ENCODE measurements around the gene TREM1. TPM values are rescaled to one million over a fixed set of nuclear protein-coding genes. Genes with fewer than 3 reads are reported as not detected.
"Not testable (repeated sequence)": the region's sequence is repeated elsewhere in the genome, so short reads cannot be mapped to it uniquely, and the experiment has no call there.

The TREM1 gene
- total RNA-seq, 2 experiments from 2014 or later = not detected

DNA sequence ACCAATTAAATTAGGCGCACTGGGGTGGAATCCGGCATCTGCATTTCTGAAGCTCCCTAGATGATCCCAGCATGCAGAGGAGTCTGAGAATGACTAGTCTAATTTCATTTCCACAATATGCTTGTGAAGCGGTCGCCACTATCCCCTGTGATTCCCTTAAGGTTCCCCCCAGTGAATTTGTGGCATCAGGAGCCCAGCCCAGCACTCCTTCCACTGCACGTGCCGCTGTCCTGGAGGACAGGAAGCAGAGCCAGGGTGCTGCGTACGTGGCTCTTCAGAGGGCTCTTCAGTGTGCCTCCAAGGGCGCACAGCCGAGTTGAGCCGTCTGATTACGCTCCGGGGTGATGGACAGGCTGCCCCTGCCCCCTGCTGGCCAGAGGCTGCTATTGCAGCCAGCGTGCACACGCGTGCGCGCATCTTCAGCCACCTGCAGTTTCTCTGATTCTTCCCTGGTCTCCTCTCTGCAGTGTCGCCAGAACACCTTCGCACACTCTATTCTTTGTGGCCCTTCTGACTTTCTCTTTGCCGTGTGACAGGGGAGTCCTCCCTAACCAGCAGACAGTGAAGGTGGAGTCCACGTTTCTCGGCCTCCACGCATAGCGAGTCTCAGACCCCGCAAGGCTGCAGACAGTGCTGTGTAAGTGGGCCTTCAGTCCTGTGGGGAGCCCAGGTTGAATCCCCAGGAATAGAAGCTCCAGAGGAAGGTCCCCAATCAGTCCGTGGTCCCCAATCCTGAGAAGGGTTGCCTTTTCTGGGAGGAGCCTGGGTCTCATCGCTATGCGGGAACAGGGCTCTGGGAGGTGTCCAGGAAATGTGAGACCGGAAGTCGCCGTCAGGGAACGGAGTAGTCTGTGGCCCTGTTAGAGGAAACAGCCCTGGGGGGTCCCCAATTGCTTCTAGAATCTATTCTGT lies 32.4 kb upstream of the TREM1 start:
- ChIA-PET POLR2A (interaction anchor here (1.1 to 1.3 kb wide), 3 partner anchors 9 to 138 kb away, joined by 3 to 4 read pairs (median 3); no protein-coding TSS in a partner anchor), CTCF (interaction anchor here (0.6 to 6.8 kb wide), 17 partner anchors 9 to 260 kb away, joined by 3 to 58 read pairs (median 3); partner anchors contain the start of gene OARD1)
- peak; percentile 85 for DNase-seq
- Mint-ChIP-seq H3K4me1 (peaks cover 20% of the 10 kb centered on the region), H3K27me3 (peaks cover 31% of the 10 kb centered on the region), H3K4me3 (no peak overlapping the region), H3K36me3 (ENCODE audit: low read depth) (no peaks in the 10 kb centered on the region), H3K9me3 (no peaks in the 10 kb centered on the region), H3K27ac (no peak overlapping the region)

- ChIA-PET CTCF (interaction anchor here (0.6 to 6.8 kb wide), 5 partner anchors 12 to 260 kb away, joined by 3 to 58 read pairs (median 3); no protein-coding TSS in a partner anchor), POLR2A (interaction anchor here (1.3 kb wide), 1 partner anchor 9 kb away, joined by 3 read pairs; no protein-coding TSS in a partner anchor)
- Mint-ChIP-seq H3K27ac (no peak overlapping the region), H3K36me3 (ENCODE audit: low read depth) (no peaks in the 10 kb centered on the region), H3K4me1 (peaks cover 20% of the 10 kb centered on the region), H3K4me3 (no peak overlapping the region), H3K9me3 (no peaks in the 10 kb centered on the region), H3K27me3 (peaks cover 35% of the 10 kb centered on the region)
- DNase-seq = no peak
Observed at GRCh38 chr6:41318261-41318653, 31.8 kb upstream of the TREM1 start.

DNA sequence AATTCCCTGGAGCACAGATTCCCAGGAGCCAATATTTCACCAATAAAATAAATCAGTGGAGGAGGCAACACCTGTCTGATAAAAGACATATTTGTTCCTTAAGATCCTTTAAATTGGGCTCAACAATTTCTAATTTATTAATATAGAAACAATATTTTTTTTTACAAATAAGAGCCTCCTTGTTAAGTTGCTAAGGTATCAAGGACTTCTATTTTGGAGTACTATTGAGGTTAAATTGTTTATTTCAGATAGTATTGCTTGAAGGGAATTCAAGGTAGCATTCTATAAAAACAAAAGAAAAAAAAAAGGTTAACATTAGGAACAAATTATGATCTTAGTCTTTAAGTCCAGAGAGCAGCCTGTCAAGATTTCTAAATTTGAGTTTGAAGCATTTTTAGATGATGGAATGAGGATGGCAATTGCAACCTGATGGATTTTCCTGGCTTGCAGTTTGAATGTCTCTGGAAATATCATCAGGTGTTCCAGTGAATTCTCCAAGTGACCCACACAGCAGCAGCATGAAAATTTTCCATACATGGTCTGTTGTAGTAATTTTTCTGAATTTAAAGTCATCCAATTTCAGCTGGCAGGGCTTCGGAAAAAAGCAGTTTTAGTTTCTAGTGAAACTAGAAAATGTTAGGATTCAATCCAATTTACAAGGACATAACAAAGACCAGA lies 29.6 kb upstream of the TREM1 start:
- Mint-ChIP-seq H3K36me3 (ENCODE audit: low read depth) (no peaks in the 10 kb centered on the region), H3K27ac (no peak overlapping the region), H3K4me3 (no peak overlapping the region), H3K27me3 (peaks cover 51% of the 10 kb centered on the region), H3K4me1 (peaks cover 20% of the 10 kb centered on the region), H3K9me3 (no peaks in the 10 kb centered on the region)
- ChIA-PET POLR2A (no interaction called here), CTCF (interaction anchor here (0.5 to 6.8 kb wide), 6 partner anchors 9 to 444 kb away, joined by 3 to 58 read pairs (median 3); no protein-coding TSS in a partner anchor)
- DNase-seq = no peak

DNA sequence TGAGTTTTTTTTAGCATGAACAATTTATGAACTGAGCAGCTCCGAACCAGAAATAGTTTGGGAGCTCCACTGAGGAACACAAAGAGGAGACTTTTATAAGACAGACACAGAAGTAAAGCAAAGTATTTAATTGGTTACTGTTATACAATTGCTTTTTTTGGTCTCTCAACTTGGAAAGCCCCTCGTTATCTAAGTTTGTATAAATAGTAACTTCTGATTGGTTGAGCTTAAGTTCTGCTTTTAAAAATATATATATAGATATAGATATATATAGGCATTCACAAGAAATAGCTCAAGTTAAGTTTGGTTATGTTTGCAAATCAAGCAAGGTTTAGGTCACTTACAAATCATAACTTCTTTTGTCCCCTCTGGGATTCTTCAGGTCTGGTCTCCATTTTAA lies 28.7 kb upstream of the TREM1 start:
- CTCF ChIA-PET = interaction anchor here (0.9 to 1.2 kb wide), 4 partner anchors 9 to 224 kb away, joined by 3 to 9 read pairs (median 3); no protein-coding TSS in a partner anchor
- POLR2A ChIA-PET = no interaction called here
- no peak overlapping the region for H3K27ac Mint-ChIP-seq

GRCh38 chr6:41306187-41306854 lies 19.8 kb upstream of the TREM1 start:
- ChIA-PET CTCF (interaction anchor here (0.7 to 3.1 kb wide), 20 partner anchors 8 to 377 kb away, joined by 3 to 58 read pairs (median 4); partner anchors contain the start of genes NFYA and TREML2), POLR2A (interaction anchor here (1.0 kb wide), 1 partner anchor 214 kb away, joined by 3 read pairs; no protein-coding TSS in a partner anchor)
- no peak overlapping the region for H3K27ac Mint-ChIP-seq
- H3K4me1 Mint-ChIP-seq = peaks cover 3% of the 10 kb centered on the region
- peaks cover under 1% of the 10 kb centered on the region for H3K36me3 Mint-ChIP-seq (ENCODE audit: low read depth)
- H3K27me3 Mint-ChIP-seq = peaks cover 53% of the 10 kb centered on the region
- H3K4me3 Mint-ChIP-seq = no peak overlapping the region
- H3K9me3 Mint-ChIP-seq = peaks cover 3% of the 10 kb centered on the region
- DNase-seq = peak; percentile 40

More for the DNA sequence above, 28.7 kb upstream of the TREM1 start:
- Mint-ChIP-seq H3K9me3 (no peaks in the 10 kb centered on the region), H3K4me3 (no peak overlapping the region), H3K4me1 (peaks cover 20% of the 10 kb centered on the region), H3K27me3 (peaks cover 51% of the 10 kb centered on the region), H3K36me3 (ENCODE audit: low read depth) (no peaks in the 10 kb centered on the region)
- DNase-seq = no peak

DNA sequence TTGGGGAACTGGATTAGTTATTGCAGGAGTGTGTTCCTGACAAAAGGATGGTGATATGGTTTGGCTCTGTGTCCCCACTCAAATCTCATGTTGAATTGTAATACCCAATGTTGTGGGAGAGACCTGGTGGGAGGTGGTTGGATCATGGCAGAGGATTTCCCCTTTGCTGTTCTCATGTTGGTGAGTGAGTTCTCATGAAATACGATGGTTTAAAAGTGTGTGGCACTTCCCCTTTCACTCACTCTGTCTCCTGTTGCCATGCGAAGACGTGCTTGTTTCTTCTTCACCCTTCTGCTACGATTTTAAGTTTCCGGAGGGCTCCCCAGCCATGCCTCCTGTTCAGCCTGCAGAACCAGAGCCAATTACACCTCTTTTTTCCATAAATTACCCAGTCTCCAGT lies 16.2 kb upstream of the TREM1 start:
- Mint-ChIP-seq H3K9me3 (peaks cover 11% of the 10 kb centered on the region), H3K27ac (no peak overlapping the region), H3K36me3 (ENCODE audit: low read depth) (peaks cover 15% of the 10 kb centered on the region), H3K27me3 (peaks cover 46% of the 10 kb centered on the region), H3K4me1 (peaks cover 29% of the 10 kb centered on the region), H3K4me3 (no peak overlapping the region)
- CTCF ChIA-PET = no interaction called here
- POLR2A ChIA-PET = no interaction called here
- DNase-seq = no peak

DNA sequence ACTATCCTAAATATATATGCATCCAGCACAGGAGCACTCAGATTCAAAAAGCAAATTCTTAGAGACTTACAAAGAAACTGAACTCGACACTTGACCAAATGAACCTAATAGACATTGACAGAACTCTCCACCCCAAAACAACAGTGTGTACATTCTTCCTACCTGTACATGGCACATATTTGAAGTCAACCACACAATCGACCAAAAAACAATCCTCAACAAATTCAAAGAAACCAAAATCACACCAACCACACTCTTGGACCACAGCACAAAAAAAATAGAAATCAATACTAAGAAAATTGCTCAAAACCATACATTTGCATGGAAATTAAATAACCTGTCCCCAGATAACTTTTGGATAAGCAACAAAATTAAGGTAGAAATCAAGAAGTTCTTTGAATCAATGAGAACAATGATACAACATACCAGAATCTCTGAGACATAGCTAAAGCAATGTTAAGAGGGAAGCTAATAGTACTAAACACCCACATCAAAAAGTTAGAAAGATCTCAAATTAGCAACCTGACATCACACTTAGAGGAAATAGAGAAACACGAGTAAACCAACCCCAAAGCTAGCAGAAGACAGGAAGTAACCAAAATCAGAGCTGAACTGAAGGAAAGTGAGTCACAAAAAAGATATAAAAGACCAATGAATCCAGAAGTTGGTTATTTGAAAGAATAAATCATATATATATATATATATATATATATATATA lies 12.5 kb upstream of the TREM1 start:
- H3K27ac Mint-ChIP-seq = peak overlapping the region; percentile 77
- H3K27me3 Mint-ChIP-seq = peaks cover 25% of the 10 kb centered on the region
- peak overlapping the region; percentile 5 for H3K4me3 Mint-ChIP-seq
- CTCF ChIA-PET = interaction anchor here (0.8 to 1.1 kb wide), 4 partner anchors 8 to 259 kb away, joined by 3 read pairs; partner anchors contain the start of gene UNC5CL
- H3K4me1 Mint-ChIP-seq = peaks cover 35% of the 10 kb centered on the region
- POLR2A ChIA-PET = interaction anchor here (2.8 kb wide), 1 partner anchor 98 kb away, joined by 10 read pairs; the partner anchor contains the start of gene TREML2
- no peak for DNase-seq
- H3K9me3 Mint-ChIP-seq = peaks cover 26% of the 10 kb centered on the region
- peaks cover 22% of the 10 kb centered on the region for H3K36me3 Mint-ChIP-seq (ENCODE audit: low read depth)

DNA sequence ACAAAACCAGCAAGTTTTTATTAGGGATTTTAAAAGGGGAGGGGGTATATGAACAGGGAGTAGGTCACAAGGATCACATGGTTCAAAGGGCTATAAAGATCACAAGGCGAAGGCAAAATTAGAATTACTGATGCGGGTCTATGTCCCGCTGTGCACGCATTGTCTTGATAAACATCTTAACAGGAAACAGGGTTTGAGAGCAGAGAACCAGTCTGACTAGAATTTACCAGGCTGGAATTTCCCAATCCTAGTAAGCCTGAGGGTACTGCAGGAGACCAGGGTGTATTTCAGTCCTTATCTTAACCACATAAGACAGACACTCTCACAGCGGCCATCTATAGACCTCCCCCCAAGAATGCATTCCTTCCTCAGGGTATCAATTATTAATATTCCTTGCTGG lies 10.8 kb upstream of the TREM1 start:
- CTCF ChIA-PET = interaction anchor here (1.7 to 2.1 kb wide), 2 partner anchors 10 to 23 kb away, joined by 6 to 8 read pairs; no protein-coding TSS in a partner anchor
- peaks cover 35% of the 10 kb centered on the region for H3K4me1 Mint-ChIP-seq
- H3K27ac Mint-ChIP-seq, DNase-seq, H3K4me3 Mint-ChIP-seq, POLR2A ChIA-PET: not testable (repeated sequence)
- peaks cover 22% of the 10 kb centered on the region for H3K36me3 Mint-ChIP-seq (ENCODE audit: low read depth)
- peaks cover 17% of the 10 kb centered on the region for H3K27me3 Mint-ChIP-seq
- peaks cover 26% of the 10 kb centered on the region for H3K9me3 Mint-ChIP-seq

DNA sequence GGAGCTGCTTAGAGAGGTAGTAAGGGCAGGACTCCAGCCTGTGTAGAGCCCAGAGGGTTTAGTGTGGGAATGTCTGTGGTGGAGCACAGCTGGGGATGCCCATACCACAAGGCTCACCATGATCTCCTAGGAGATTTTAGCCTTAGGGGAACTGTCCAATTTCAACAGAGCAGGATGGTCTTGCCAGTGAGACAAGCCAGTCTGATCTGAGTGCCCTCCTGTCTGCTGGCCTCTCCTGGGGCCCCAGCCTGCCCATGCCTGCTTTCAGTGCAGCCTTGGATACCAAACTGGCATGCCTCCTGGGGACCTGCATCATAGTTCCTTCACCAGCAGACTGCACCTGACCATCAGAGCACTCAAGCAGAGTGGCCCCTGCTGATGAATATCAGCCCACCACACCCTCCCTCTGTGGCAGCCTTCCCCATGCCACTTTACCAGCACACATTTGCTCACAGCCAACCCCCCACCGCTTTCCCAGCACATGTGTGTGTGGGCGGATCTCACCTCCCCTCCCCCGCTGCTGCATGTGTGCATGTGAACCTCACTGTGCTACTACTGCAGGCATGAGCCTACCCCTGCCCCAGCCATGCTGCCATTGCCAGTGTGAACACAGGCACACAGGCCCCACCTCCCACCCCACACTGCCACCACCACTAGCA lies 7.9 kb upstream of the TREM1 start:
- peaks cover 25% of the 10 kb centered on the region for H3K4me1 Mint-ChIP-seq
- peaks cover 2% of the 10 kb centered on the region for H3K27me3 Mint-ChIP-seq
- H3K27ac Mint-ChIP-seq = no peak overlapping the region
- POLR2A ChIA-PET = no interaction called here
- H3K36me3 Mint-ChIP-seq (ENCODE audit: low read depth) = peaks cover 14% of the 10 kb centered on the region
- DNase-seq = no peak
- peaks cover 18% of the 10 kb centered on the region for H3K9me3 Mint-ChIP-seq
- CTCF ChIA-PET = interaction anchor here (1.7 kb wide), 1 partner anchor 13 kb away, joined by 5 read pairs; no protein-coding TSS in a partner anchor
- H3K4me3 Mint-ChIP-seq = no peak overlapping the region

- peaks cover 7% of the 10 kb centered on the region for H3K9me3 Mint-ChIP-seq
- no peak overlapping the region for H3K4me3 Mint-ChIP-seq
- peaks cover 2% of the 10 kb centered on the region for H3K36me3 Mint-ChIP-seq (ENCODE audit: low read depth)
- ChIA-PET CTCF (no interaction called here), POLR2A (no interaction called here)
- peaks cover 2% of the 10 kb centered on the region for H3K27me3 Mint-ChIP-seq
- no peak for DNase-seq
- peaks cover 11% of the 10 kb centered on the region for H3K4me1 Mint-ChIP-seq
- no peak overlapping the region for H3K27ac Mint-ChIP-seq
Observed at GRCh38 chr6:41291717-41292116, 5.2 kb upstream of the TREM1 start.

GRCh38 chr6:41289815-41290214 lies 3.3 kb upstream of the TREM1 start:
- CTCF ChIA-PET = interaction anchor here (0.9 kb wide), 1 partner anchor 11 kb away, joined by 3 read pairs; no protein-coding TSS in a partner anchor
- POLR2A ChIA-PET = no interaction called here
- Mint-ChIP-seq H3K27ac (no peak overlapping the region), H3K9me3 (no peaks in the 10 kb centered on the region), H3K36me3 (ENCODE audit: low read depth) (no peaks in the 10 kb centered on the region), H3K4me3 (no peak overlapping the region), H3K27me3 (peaks cover 12% of the 10 kb centered on the region), H3K4me1 (peaks cover 10% of the 10 kb centered on the region)
- DNase-seq = no peak
